MCF 10A (cell line): Measurements from ENCODE around the gene CENPB. TPM values are rescaled to one million over a fixed set of nuclear protein-coding genes. Genes with fewer than 3 reads are reported as not detected.

Experiments
- BruUV-seq: library from RNA; stranded (reverse); fragments of 400-500 nt; replicated peaks from 2 replicates; lab custom pipeline; 2021; lab: Mats Ljungman, UMichigan
- CTCF ChIA-PET: fragments of 300-600 bp; sonication (Branson Sonifier 250); formaldehyde crosslinking; extraction: SDS; loops from one replicate; lab custom pipeline; 2021; ENCODE audit warnings: antibody characterized with exemption, inconsistent platforms; lab: Yijun Ruan, JAX
- POLR2A ChIA-PET: fragments of 300-600, 350-650 bp; sonication (Branson Sonifier 250); formaldehyde crosslinking; extraction: SDS; loops from one replicate; lab custom pipeline; 2020; ENCODE audit warnings: antibody characterized with exemption, inconsistent platforms; lab: Yijun Ruan, JAX
- DNase-seq: peaks from one replicate; pipeline ENCODE4 v3.0.0-alpha.2; 2018; ENCODE audit not compliant: unreplicated experiment
- H3K27ac Mint-ChIP-seq: one replicate; pipeline ENCODE4 v1.8.0; 2022; ENCODE audit warnings: mild to moderate bottlenecking, low read depth, mixed read lengths; ENCODE audit not compliant: unreplicated experiment
- H3K27me3 Mint-ChIP-seq: one replicate; pipeline ENCODE4 v1.8.0; 2022; ENCODE audit warnings: mixed read lengths; ENCODE audit not compliant: insufficient read depth, unreplicated experiment
- H3K36me3 Mint-ChIP-seq: one replicate; pipeline ENCODE4 v1.8.0; 2022; ENCODE audit warnings: mild to moderate bottlenecking, moderate library complexity, mixed read lengths; ENCODE audit not compliant: insufficient read depth, unreplicated experiment
- H3K4me1 Mint-ChIP-seq: one replicate; pipeline ENCODE4 v1.8.0; 2022; ENCODE audit warnings: mixed read lengths; ENCODE audit not compliant: insufficient read depth, unreplicated experiment
- H3K4me3 Mint-ChIP-seq: one replicate; pipeline ENCODE4 v1.8.0; 2022; ENCODE audit warnings: mild to moderate bottlenecking, moderate library complexity, mixed read lengths; ENCODE audit not compliant: unreplicated experiment
- H3K9me3 Mint-ChIP-seq: one replicate; pipeline ENCODE4 v1.8.0; 2022; ENCODE audit warnings: mixed read lengths; ENCODE audit not compliant: unreplicated experiment
- intact Hi-C: fragments of 100-400 bp; cut with micrococcal nuclease; formaldehyde crosslinking; loops from 2 replicates; pipeline ENCODE4 v1.14.1; 2022
- total RNA-seq: library from RNA; stranded (reverse); gene quantifications from 2 replicates; pipeline ENCODE4 v1.2.3, GENCODE V29; 2022
- TF ChIP-seq, protein P1 (sequence below): fragments of 200-600 bp; IDR thresholded peaks from one replicate; pipeline ENCODE4 v1.8.0; 2022; ENCODE audit warnings: antibody characterized with exemption, mild to moderate bottlenecking; ENCODE audit not compliant: unreplicated experiment

Gene CENPB
- total RNA-seq, 1 experiment from 2014 or later: 54.8 TPM

DNA sequence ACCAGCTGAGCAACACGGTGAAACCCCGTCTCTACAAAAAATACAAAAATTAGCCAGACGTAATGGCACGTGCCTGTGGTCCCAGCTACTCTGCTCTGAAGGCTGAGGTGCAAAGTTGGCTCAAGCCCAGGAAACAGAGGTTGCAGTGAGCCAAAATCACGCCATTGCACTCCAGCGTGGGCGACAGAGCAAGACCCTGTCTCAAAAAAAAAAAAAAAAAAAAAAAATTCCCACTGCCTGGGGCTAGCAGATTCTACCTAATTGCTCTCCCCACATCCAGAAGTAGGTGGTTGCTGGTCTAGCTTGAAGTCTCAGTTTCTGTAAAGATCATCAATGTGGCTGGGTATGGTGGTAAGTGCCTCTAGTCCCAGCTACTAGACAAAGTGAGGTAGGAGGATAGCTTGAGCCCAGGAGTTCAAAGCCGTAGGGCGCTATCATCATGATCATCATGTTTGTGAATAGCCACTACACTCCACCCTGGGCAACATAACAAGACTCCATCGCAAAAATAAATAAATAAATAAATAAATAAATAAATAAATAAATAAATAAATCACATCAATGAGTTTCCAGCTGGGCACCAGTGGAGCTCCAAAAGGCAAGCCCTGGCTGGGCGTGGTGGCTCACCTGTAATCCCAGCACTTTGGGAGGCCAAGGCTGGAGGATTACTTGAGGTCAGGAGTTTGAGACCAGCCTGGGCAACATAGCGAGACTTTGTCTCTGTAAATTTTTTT is 27.5 kb upstream of the CENPB start:
- POLR2A ChIA-PET: interaction anchor here (0.7 to 3.7 kb wide), 5 partner anchors 15 to 116 kb away, joined by 3 to 24 read pairs (median 4); partner anchors contain the start of gene ADISSP
- H3K27ac Mint-ChIP-seq: no peak overlapping the region
- BruUV-seq: no TSS peak

DNA sequence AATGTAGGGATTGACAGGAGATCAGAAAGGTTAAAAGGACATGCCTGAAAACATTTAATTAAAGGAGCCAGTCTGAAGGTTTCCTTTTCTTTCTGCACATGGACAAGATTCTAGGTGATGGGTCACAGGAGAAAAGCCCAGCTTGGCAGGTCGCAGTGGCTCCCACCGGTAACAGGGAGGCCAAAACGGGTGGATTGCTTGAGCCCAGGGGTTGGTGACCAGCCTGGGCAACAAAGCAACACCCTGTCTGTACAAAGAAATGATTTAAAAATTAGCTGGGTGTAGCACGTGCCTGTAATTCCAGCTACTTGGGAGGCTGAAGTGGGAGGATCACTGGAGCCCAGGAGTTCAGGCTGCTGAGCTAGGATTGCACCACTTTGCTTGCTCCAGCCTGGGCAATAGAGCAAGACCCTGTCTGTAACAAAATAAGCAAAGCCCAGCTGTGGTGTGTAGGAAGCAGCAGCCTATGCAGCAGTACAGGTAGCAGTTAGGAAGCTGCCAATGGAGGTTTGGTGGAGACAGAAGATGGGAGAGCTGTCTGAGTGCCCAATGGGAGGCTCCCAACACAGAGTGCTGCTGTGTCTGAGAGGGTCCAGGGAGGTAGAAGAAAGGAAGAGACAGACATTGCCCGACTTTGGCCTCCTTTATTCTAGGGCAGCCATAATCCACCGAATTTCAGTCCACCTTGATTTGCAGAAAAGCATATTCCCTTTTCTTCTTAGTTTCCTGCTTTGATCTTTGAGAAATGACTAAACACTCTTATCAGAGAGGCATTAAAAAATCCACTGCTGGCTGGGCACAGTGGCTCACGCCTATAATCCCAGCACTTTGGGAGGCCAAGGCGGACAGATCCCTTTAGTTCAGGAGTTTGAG is 26.7 kb upstream of the CENPB start:
- intact Hi-C loops: no loop called here
- Mint-ChIP-seq H3K4me1 (peaks cover 25% of the 10 kb centered on the region), H3K36me3 (peaks cover 23% of the 10 kb centered on the region), H3K4me3 (no peak overlapping the region), H3K9me3 (no peaks in the 10 kb centered on the region), H3K27me3 (no peaks in the 10 kb centered on the region), H3K27ac (no peak overlapping the region)
- BruUV-seq: no TSS peak
- DNase-seq: no peak
- POLR2A ChIA-PET: interaction anchor here (0.6 to 3.7 kb wide), 5 partner anchors 10 to 77 kb away, joined by 3 to 24 read pairs (median 5); partner anchors contain the start of gene ADISSP
- TF ChIP-seq, protein P1, sequence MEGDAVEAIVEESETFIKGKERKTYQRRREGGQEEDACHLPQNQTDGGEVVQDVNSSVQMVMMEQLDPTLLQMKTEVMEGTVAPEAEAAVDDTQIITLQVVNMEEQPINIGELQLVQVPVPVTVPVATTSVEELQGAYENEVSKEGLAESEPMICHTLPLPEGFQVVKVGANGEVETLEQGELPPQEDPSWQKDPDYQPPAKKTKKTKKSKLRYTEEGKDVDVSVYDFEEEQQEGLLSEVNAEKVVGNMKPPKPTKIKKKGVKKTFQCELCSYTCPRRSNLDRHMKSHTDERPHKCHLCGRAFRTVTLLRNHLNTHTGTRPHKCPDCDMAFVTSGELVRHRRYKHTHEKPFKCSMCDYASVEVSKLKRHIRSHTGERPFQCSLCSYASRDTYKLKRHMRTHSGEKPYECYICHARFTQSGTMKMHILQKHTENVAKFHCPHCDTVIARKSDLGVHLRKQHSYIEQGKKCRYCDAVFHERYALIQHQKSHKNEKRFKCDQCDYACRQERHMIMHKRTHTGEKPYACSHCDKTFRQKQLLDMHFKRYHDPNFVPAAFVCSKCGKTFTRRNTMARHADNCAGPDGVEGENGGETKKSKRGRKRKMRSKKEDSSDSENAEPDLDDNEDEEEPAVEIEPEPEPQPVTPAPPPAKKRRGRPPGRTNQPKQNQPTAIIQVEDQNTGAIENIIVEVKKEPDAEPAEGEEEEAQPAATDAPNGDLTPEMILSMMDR: no peak
- CTCF ChIA-PET: interaction anchor here (0.5 to 10.7 kb wide), 6 partner anchors 10 to 136 kb away, joined by 3 to 231 read pairs (median 4); partner anchors contain the start of genes CENPB and SPEF1

More for the DNA sequence above, 27.5 kb upstream of the CENPB start:
- Mint-ChIP-seq H3K27me3 (no peaks in the 10 kb centered on the region), H3K36me3 (peaks cover 21% of the 10 kb centered on the region), H3K9me3 (no peaks in the 10 kb centered on the region), H3K4me1 (peaks cover 33% of the 10 kb centered on the region), H3K4me3 (no peak overlapping the region)
- DNase-seq: no peak
- intact Hi-C loops: no loop called here
- TF ChIP-seq, protein P1: no peak
- CTCF ChIA-PET: interaction anchor here (0.5 to 10.7 kb wide), 6 partner anchors 14 to 198 kb away, joined by 3 to 231 read pairs (median 4); partner anchors contain the start of genes CENPB and SPEF1

DNA sequence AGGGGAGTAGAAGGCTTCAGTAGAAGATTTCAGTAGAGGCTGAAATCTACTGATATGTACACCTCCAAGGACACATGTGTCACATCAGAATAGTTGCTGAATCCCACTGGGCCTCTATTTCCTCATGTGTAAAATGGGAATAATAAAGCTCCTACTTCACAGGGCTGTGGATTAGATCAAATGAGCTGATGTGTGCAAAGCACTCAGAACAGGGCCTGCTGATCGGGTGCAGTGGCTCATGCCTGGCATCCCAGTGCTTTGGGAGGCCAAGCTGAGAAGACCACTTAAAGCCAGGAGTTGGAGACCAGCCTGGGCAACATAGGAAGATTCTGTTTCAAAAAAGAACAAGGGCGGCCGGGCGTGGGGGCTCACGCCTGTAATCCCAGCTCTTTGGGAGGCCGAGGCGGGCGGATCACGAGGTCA is 25.7 kb upstream of the CENPB start:
- BruUV-seq: no TSS peak
- CTCF ChIA-PET: interaction anchor here (0.5 to 1.3 kb wide), 8 partner anchors 11 to 1281 kb away, joined by 3 to 7 read pairs (median 3); partner anchors contain the start of gene CDC25B
- Mint-ChIP-seq H3K27ac (peak overlapping the region; percentile 95), H3K27me3 (no peaks in the 10 kb centered on the region), H3K36me3 (peaks cover 32% of the 10 kb centered on the region), H3K4me3 (peak overlapping the region; percentile 83), H3K9me3 (no peaks in the 10 kb centered on the region), H3K4me1 (peaks cover 27% of the 10 kb centered on the region)
- POLR2A ChIA-PET: interaction anchor here (0.7 to 3.7 kb wide), 8 partner anchors 9 to 78 kb away, joined by 3 to 24 read pairs (median 6); partner anchors contain the start of gene ADISSP
- TF ChIP-seq, protein P1: no peak
- intact Hi-C loops: no loop called here
- no peak for DNase-seq
